ENCODE measurements around the gene TGIF1.

The TGIF1 gene

GRCh38 chr18:3499501-3499900, 49.5 kb downstream of the TGIF1 start:
- TF ChIP-seq PKNOX1 (IDR thresholded peaks at IDR 0.05) (no peak), BHLHE40 (IDR thresholded peaks at IDR 0.05; ENCODE audit: borderline replicate concordance) (no peak), ELF4 (IDR thresholded peaks at IDR 0.05) (no peak), ZNF384 (IDR thresholded peaks at IDR 0.05) (no peak), CTBP1 (IDR thresholded peaks at IDR 0.05; ENCODE audit: borderline replicate concordance) (no peak), SP1 (IDR thresholded peaks at IDR 0.05) (no peak), FOXA1 (IDR thresholded peaks at IDR 0.05) (no peak), LEF1 (IDR thresholded peaks at IDR 0.05; ENCODE audit: borderline replicate concordance) (no peak)
- peak; percentile 25 for DNase-seq (ENCODE audit: extremely low spot score)
- CTCF ChIA-PET: interaction anchor here (1.1 to 1.4 kb wide), 2 partner anchors 9 to 18 kb away, joined by 4 to 5 read pairs; no protein-coding TSS in a partner anchor
- POLR2A ChIA-PET: no interaction called here

- DNase-seq (ENCODE audit: extremely low spot score): no peak
- TF ChIP-seq L3MBTL2 (conservative IDR thresholded peaks at IDR 0.05) (no peak), FOXA1 (IDR thresholded peaks at IDR 0.05) (no peak), SUZ12 (IDR thresholded peaks at IDR 0.05) (no peak), SP1 (IDR thresholded peaks at IDR 0.05) (no peak), NFRKB (IDR thresholded peaks at IDR 0.05) (no peak)
- ChIA-PET POLR2A (no interaction called here), CTCF (interaction anchor here (1.4 kb wide), 1 partner anchor 18 kb away, joined by 5 read pairs; no protein-coding TSS in a partner anchor)
These were observed 50.0 kb downstream of the TGIF1 start for GRCh38 chr18:3500016-3500415.

GRCh38 chr18:3502650-3503049, 52.7 kb downstream of the TGIF1 start:
- ChIA-PET POLR2A (no interaction called here), CTCF (no interaction called here)
- no peak for TF ChIP-seq ZNF384 (IDR thresholded peaks at IDR 0.05)
- TF ChIP-seq FOXK2 (IDR thresholded peaks at IDR 0.05): no peak
- TF ChIP-seq CTBP1 (IDR thresholded peaks at IDR 0.05; ENCODE audit: borderline replicate concordance): no peak
- no peak for TF ChIP-seq PKNOX1 (IDR thresholded peaks at IDR 0.05)
- TF ChIP-seq FOXA1 (IDR thresholded peaks at IDR 0.05): no peak
- TF ChIP-seq ARNT (IDR thresholded peaks at IDR 0.05): no peak
- no peak for TF ChIP-seq HDGF (IDR thresholded peaks at IDR 0.05; ENCODE audit: borderline replicate concordance)
- TF ChIP-seq FOXM1 (IDR thresholded peaks at IDR 0.05; ENCODE audit: borderline replicate concordance): no peak
- no peak for DNase-seq (ENCODE audit: extremely low spot score)

- TF ChIP-seq L3MBTL2 (conservative IDR thresholded peaks at IDR 0.05): no peak
- TF ChIP-seq ARNT (IDR thresholded peaks at IDR 0.05): no peak
- TF ChIP-seq CTBP1 (IDR thresholded peaks at IDR 0.05; ENCODE audit: borderline replicate concordance): no peak
- TF ChIP-seq TARDBP (IDR thresholded peaks at IDR 0.05): no peak
- TF ChIP-seq NFRKB (IDR thresholded peaks at IDR 0.05): no peak
- TF ChIP-seq HDGF (IDR thresholded peaks at IDR 0.05; ENCODE audit: borderline replicate concordance): no peak
- no peak for TF ChIP-seq FOXM1 (IDR thresholded peaks at IDR 0.05; ENCODE audit: borderline replicate concordance)
- TF ChIP-seq LEF1 (IDR thresholded peaks at IDR 0.05; ENCODE audit: borderline replicate concordance): no peak
- TF ChIP-seq SUZ12 (IDR thresholded peaks at IDR 0.05): no peak
- TF ChIP-seq FOXA1 (IDR thresholded peaks at IDR 0.05): no peak
- no peak for TF ChIP-seq FOXK2 (IDR thresholded peaks at IDR 0.05)
- no peak for TF ChIP-seq SP1 (IDR thresholded peaks at IDR 0.05)
- TF ChIP-seq PKNOX1 (IDR thresholded peaks at IDR 0.05): no peak
- no peak for TF ChIP-seq BHLHE40 (IDR thresholded peaks at IDR 0.05; ENCODE audit: borderline replicate concordance)
- TF ChIP-seq ELF4 (IDR thresholded peaks at IDR 0.05): no peak
- no peak for TF ChIP-seq ZNF384 (IDR thresholded peaks at IDR 0.05)
- ChIA-PET CTCF (no interaction called here), POLR2A (no interaction called here)
- no peak for DNase-seq (ENCODE audit: extremely low spot score)
These were observed 54.7 kb downstream of the TGIF1 start for GRCh38 chr18:3504637-3505036.

GRCh38 chr18:3508576-3509549, 58.9 kb downstream of the TGIF1 start:
- TF ChIP-seq PKNOX1 (IDR thresholded peaks at IDR 0.05): no peak
- no peak for TF ChIP-seq NFRKB (IDR thresholded peaks at IDR 0.05)
- no peak for TF ChIP-seq FOXA1 (IDR thresholded peaks at IDR 0.05)
- no peak for TF ChIP-seq TARDBP (IDR thresholded peaks at IDR 0.05)
- TF ChIP-seq FOXM1 (IDR thresholded peaks at IDR 0.05; ENCODE audit: borderline replicate concordance): no peak
- DNase-seq (ENCODE audit: extremely low spot score): no peak
- ChIA-PET POLR2A (no interaction called here), CTCF (no interaction called here)

All from HEK293T (cell line).